Endothelial cell of umbilical vein (primary cell): Measurements from ENCODE around the gene GRK5. TPM values are rescaled to one million over a fixed set of nuclear protein-coding genes. Genes with fewer than 3 reads are reported as not detected.

Source experiments
- BruUV-seq: library from RNA; stranded (reverse); fragments of 400-500 nt; replicated peaks from 2 replicates; lab custom pipeline; 2021; lab: Mats Ljungman, UMichigan
- CTCF ChIA-PET: fragments of 300-600, 350-600 bp; sonication (Branson Sonifier 250); formaldehyde crosslinking; loops from one replicate; lab custom pipeline; 2021; ENCODE audit warnings: antibody characterized with exemption, inconsistent platforms; lab: Charles Lee
- POLR2A ChIA-PET: fragments of 300-600, 350-600 bp; sonication (Branson Sonifier 250); formaldehyde crosslinking; loops from one replicate; lab custom pipeline; 2021; ENCODE audit warnings: antibody characterized with exemption, inconsistent platforms; lab: Charles Lee
- DNase-seq: peaks from one replicate; pipeline ENCODE4 v3.0.0-alpha.2; 2011; ENCODE audit warnings: low read depth, low spot score
- FAIRE-seq: peaks from 2 replicates; lab custom pipeline; 2011; peaks lifted over from hg19 to GRCh38; lab: Jason Lieb, UNC
- H2AFZ ChIP-seq: 2 replicates; pipeline ENCODE4 v1.6.0; 2012; ENCODE audit warnings: low read depth, low read length, control low read depth, inconsistent platforms
- H3K27ac ChIP-seq: 2 replicates; pipeline ENCODE4 v1.5.1; 2011; ENCODE audit warnings: low read depth, mild to moderate bottlenecking, control low read depth, low read length, moderate library complexity; ENCODE audit not compliant: insufficient read depth
- H3K27me3 ChIP-seq, 2 experiments: 2 replicates each; pipeline versions ENCODE4 v1.6.0 to v1.6.1; 2011; ENCODE audit warnings: low read length in 2 of 2, mixed read lengths in 1 of 2; ENCODE audit not compliant: control insufficient read depth in 2 of 2, insufficient read depth in 2 of 2
- H3K36me3 ChIP-seq, 2 experiments: 2 replicates in 1 of 2; 3 replicates in 1 of 2; pipeline ENCODE4 v1.5.1; 2011; ENCODE audit warnings: low read length in 2 of 2, mild to moderate bottlenecking in 1 of 2, moderate library complexity in 1 of 2; ENCODE audit not compliant: control insufficient read depth in 2 of 2, insufficient read depth in 2 of 2; ENCODE audit errors: extremely low read depth in 1 of 2
- H3K4me1 ChIP-seq: 3 replicates; pipeline ENCODE4 v1.5.1; 2011; ENCODE audit warnings: mild to moderate bottlenecking, low read length; ENCODE audit not compliant: control insufficient read depth, insufficient read depth; ENCODE audit errors: extremely low read depth
- H3K4me2 ChIP-seq: 2 replicates; pipeline ENCODE4 v1.6.1; 2011; ENCODE audit warnings: low read length, control low read depth, mixed read lengths; ENCODE audit not compliant: insufficient read depth
- H3K4me3 ChIP-seq, 3 experiments: fragments of 200-600 bp in 1 of 3; sonication (generic), shearing (Covaris generic) in 1 of 3; replicated peaks in 1 of 3; 2 replicates each; pipeline ENCODE4 v1.5.1; 2011 to 2016; ENCODE audit warnings: control low read depth in 3 of 3, low read length in 3 of 3, mild to moderate bottlenecking in 2 of 3, inconsistent platforms in 1 of 3, low read depth in 1 of 3, moderate library complexity in 1 of 3; ENCODE audit not compliant: insufficient read depth in 1 of 3
- H3K79me2 ChIP-seq: 2 replicates; pipeline ENCODE4 v1.6.0; 2012; ENCODE audit warnings: low read length, inconsistent platforms; ENCODE audit not compliant: control insufficient read depth, insufficient read depth
- H3K9ac ChIP-seq: replicated peaks from 2 replicates; pipeline ENCODE3; 2011; ENCODE audit warnings: low read length, control low read depth; ENCODE audit not compliant: insufficient read depth; ENCODE audit errors: extremely low read depth
- H3K9me1 ChIP-seq: replicated peaks from 3 replicates; pipeline ENCODE4 v1.6.0; 2011; ENCODE audit warnings: mild to moderate bottlenecking, low read length; ENCODE audit not compliant: control insufficient read depth, insufficient read depth; ENCODE audit errors: extremely low read depth
- H3K9me3 ChIP-seq: replicated peaks from 2 replicates; pipeline ENCODE4 v1.5.1; 2012; ENCODE audit warnings: low read length, inconsistent platforms; ENCODE audit not compliant: control insufficient read depth, insufficient read depth
- H4K20me1 ChIP-seq: replicated peaks from 2 replicates; pipeline ENCODE3; 2011; ENCODE audit warnings: mild to moderate bottlenecking, low read length; ENCODE audit not compliant: control insufficient read depth, insufficient read depth; ENCODE audit errors: extremely low read depth
- CTCF ChIP-seq, 2 donors: IDR thresholded peaks; 1 replicate in 1 of 2; 2 replicates in 1 of 2; pipeline ENCODE4 v1.5.1; 2011; ENCODE audit warnings: low read length in 2 of 2, mild to moderate bottlenecking in 2 of 2, moderate library complexity in 2 of 2, control low read depth in 1 of 2, inconsistent platforms in 1 of 2, low read depth in 1 of 2; ENCODE audit not compliant: insufficient read depth in 1 of 2; ENCODE audit errors: extremely low read depth in 1 of 2
- EZH2 ChIP-seq: IDR thresholded peaks from 2 replicates; pipeline ENCODE4 v1.6.1; 2012; ENCODE audit warnings: borderline replicate concordance, low read depth, mild to moderate bottlenecking, moderate library complexity, low read length, inconsistent platforms; ENCODE audit not compliant: severe bottlenecking
- FOS ChIP-seq: IDR thresholded peaks from 2 replicates; pipeline ENCODE4 v1.6.1; 2011; ENCODE audit warnings: mild to moderate bottlenecking, low read length, moderate library complexity, borderline replicate concordance; ENCODE audit not compliant: insufficient read depth
- GATA2 ChIP-seq: IDR thresholded peaks from 2 replicates; pipeline ENCODE4 v1.7.0; 2011; ENCODE audit warnings: low read depth, mild to moderate bottlenecking, moderate library complexity, mixed read lengths, low read length; ENCODE audit not compliant: insufficient read length, insufficient read depth
- JUN ChIP-seq: IDR thresholded peaks from 2 replicates; pipeline ENCODE4 v1.6.1; 2011; ENCODE audit warnings: borderline replicate concordance, low read depth; ENCODE audit not compliant: insufficient read length, insufficient read depth
- MAX ChIP-seq: IDR thresholded peaks from 2 replicates; pipeline ENCODE4 v1.6.1; 2011; ENCODE audit not compliant: insufficient read depth, insufficient read length
- MYC ChIP-seq: IDR thresholded peaks from one replicate; pipeline ENCODE4 v1.6.1; 2011; ENCODE audit warnings: mild to moderate bottlenecking, low read depth, low read length
- POLR2A ChIP-seq: IDR thresholded peaks from 2 replicates; pipeline ENCODE4 v1.6.1; 2012; ENCODE audit warnings: low read depth, mild to moderate bottlenecking, control low read depth, low read length
- POLR2AphosphoS5 ChIP-seq: IDR thresholded peaks from 2 replicates; pipeline ENCODE4 v1.6.1; 2012; ENCODE audit warnings: low read depth, mild to moderate bottlenecking, control low read depth, low read length, moderate library complexity; ENCODE audit not compliant: insufficient read depth
- dilution Hi-C: fragments of 300-500 bp; cut with MboI; formaldehyde crosslinking; loops from one replicate; pipeline ENCODE4 v1.15.0; 2019; ENCODE audit warnings: low sequenced_read_pairs; ENCODE audit not compliant: extremely low pct_ligation_motif_present
- intact Hi-C: fragments of 100-400 bp; cut with micrococcal nuclease; formaldehyde crosslinking; loops from one replicate; pipeline ENCODE4 v1.10.0; 2022
- polyA plus RNA-seq, 4 experiments: library from polyadenylated mRNA; depleted of rRNA in 3 of 4; stranded (reverse) in 3 of 4; unstranded in 1 of 4; fragments of >200 nt; gene quantifications; 2 replicates each; pipeline versions ENCODE4 v1.2.1 to v1.2.3, GENCODE V29; 2011 to 2012; ENCODE audit warnings: missing spikeins in 1 of 4
- total RNA-seq: library from RNA; stranded (reverse); gene quantifications from 2 replicates; pipeline ENCODE4 v1.2.3, GENCODE V29; 2021

The GRK5 gene
- total and polyA plus RNA-seq, 2 donors (not counting 3 experiments of a cell fraction or from before 2014, with no cell fraction given) = 13.1 to 29.5 TPM

- FAIRE-seq (no peak), DNase-seq (no peak)
- Histone ChIP-seq H3K27me3 (peaks cover 8 to 16% of the 10 kb centered on the region in 2 experiments), H3K27ac (no peak overlapping the region), H3K4me2 (no peak overlapping the region), H3K4me1 (no peaks in the 10 kb centered on the region), H3K9me1 (no peaks in the 10 kb centered on the region), H3K36me3 (no peaks in the 10 kb centered on the region), H3K79me2 (no peaks in the 10 kb centered on the region), H3K9me3 (no peaks in the 10 kb centered on the region), H4K20me1 (no peaks in the 10 kb centered on the region), H2AFZ (no peak overlapping the region), H3K4me3 (no peak overlapping the region), H3K9ac (no peak overlapping the region)
- CTCF ChIA-PET = interaction anchor here (1.3 to 1.8 kb wide), 2 partner anchors 23 to 128 kb away, joined by 3 to 5 read pairs; partner anchors contain the start of gene TIAL1
- POLR2A ChIA-PET = interaction anchor here (0.6 kb wide), 1 partner anchor 276 kb away, joined by 4 read pairs; no protein-coding TSS in a partner anchor
- no TSS peak for BruUV-seq
- no peak for TF ChIP-seq CTCF (IDR thresholded peaks at IDR 0.05; ENCODE audit: extremely low read depth in 1 of 2, insufficient read depth in 1 of 2, low read depth in 1 of 2, low read length in 2 of 2)
- no peak for TF ChIP-seq EZH2
- no peak for TF ChIP-seq FOS
- TF ChIP-seq MAX = no peak
- TF ChIP-seq JUN = no peak
- TF ChIP-seq POLR2AphosphoS5 = no peak
- no peak for TF ChIP-seq GATA2
- TF ChIP-seq POLR2A = no peak
- TF ChIP-seq MYC = no peak
- intact Hi-C loops (no loop called here), dilution Hi-C loops (no loop called here)
Observed at GRCh38 chr10:119468542-119469324, 261.4 kb downstream of the GRK5 start.
